HS-27A (cell line): ENCODE results near the gene P4HB.

ENCODE experiments used
- DNase-seq: peaks from one replicate; pipeline ENCODE4 v3.0.0-alpha.2; 2012; ENCODE audit warnings: low read depth, missing footprints

Gene P4HB

DNA sequence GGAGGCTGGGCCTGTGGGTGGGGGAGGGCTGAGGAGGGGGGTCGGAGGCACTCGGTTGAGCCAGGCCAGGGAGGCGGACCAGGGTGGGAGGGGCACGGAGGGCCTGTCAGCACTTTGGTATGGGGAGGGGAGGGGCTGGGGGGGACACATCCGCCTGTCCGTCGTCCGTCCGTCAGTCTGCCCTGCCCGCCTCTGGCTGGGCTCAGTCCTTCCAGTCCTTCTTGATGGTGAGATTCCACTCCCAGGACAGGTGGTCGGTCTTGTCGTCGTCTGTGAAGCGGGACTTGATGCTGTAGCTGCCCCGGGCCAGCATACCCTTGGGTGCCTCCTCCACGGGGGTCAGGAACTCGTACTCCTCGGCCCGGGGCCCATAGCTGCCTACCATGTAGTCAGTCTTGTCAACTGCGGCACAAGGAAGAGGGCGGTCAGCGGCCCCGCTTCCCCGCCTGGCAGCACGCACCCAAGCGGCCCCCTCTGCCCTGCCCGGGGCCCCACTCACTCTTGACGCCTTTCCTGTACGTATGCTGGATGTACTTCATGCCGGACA, 8.4 kb upstream of the P4HB start:
- DNase-seq = no peak

GRCh38 chr17:81867991-81868673, 7.8 kb upstream of the P4HB start:
- DNase-seq = no peak

DNA sequence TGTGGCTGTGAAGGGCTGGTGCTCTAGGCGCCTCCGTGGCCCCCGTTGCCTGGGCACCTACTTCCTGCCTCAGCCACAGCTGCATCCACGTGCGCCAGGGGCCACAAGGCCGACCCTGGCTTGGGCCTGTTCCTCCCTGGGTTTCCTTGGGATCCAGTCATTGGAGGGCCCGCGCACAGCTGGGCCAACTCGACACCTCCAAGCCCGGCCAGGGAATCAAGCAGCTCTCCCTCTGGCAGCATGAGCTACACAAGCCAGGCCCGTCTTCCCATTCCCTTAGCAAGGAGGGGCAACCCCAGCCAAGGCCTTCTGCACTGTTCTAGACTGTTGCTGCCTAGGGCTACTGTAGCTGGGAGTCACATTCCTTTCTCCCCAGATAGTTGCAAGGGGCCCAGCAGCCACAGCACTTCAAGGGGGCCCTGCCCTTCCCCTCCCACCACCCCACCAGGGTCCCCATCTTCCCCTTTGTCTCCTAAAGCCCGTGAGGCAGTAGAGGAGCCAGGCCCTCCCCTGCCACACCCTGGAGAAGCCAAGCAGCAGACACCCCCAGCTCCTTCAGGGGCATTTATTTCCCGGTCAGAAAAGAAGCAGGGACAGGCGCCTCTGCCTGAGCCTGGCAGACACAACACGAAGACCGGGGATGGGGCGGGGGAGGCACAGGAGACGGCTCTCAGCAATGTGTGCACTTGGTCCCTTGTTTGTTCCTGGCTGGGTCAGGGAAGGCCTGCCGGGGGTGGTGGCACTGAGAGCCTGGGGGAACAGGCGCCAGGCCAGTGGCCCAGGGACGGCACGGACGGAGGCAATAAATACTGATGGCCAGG, 7.0 kb upstream of the P4HB start:
- DNase-seq = no peak

DNA sequence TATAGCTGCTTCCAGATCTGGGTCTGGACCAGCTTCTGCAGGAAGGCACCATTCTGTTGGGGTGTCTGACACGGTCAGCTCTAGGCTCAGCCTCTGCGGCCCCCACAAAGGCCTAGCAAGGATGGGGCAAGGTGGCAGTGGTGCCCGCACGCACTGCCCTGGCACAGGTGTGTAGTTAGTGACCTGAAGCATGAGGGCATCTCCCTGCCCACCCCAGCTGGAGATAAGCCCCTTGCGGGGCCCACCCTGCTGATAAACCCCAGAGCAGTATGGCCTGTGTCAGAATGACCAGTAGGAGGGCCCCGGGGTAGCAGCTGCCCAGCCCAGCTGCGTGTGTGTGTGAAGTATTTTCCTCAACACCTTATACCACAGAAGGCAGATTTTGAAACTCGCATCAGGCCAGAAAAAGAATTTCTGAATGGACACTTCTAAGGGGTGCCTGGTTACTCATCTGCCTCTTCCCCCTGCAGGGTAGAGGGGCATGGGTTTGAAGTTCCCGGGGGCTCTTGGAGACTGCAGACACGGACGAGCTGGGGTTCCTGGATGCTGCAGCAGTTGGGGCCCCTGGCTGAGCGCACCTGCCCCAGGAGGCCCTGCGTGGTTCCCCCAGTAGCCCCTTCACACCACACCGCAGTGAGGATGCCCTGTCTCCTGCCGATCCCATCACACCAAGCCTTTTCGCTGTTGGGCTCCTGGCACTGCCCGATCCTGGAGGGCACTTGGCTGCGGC, 6.3 kb upstream of the P4HB start:
- DNase-seq = no peak

GRCh38 chr17:81865733-81866439, 5.6 kb upstream of the P4HB start:
- DNase-seq = no peak

DNA sequence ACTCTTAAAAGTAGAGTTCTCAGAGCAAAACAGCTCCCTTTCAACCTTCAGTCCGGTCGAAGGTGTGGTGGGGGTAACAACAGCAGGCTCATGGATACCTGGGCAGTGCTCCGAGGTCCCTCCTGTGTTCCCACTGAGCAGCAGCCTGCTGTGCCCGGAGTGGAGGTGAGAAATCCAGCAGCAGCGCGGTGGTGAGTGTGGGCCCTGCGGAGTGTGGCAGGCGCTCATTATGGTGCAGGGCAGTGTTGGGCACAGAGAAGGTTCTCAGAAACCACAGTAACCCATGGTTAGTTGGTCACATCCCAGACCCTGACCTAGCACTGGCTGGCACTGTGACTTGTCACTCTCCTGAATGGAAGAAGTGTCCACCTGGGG, 5.0 kb upstream of the P4HB start:
- DNase-seq = no peak

DNA sequence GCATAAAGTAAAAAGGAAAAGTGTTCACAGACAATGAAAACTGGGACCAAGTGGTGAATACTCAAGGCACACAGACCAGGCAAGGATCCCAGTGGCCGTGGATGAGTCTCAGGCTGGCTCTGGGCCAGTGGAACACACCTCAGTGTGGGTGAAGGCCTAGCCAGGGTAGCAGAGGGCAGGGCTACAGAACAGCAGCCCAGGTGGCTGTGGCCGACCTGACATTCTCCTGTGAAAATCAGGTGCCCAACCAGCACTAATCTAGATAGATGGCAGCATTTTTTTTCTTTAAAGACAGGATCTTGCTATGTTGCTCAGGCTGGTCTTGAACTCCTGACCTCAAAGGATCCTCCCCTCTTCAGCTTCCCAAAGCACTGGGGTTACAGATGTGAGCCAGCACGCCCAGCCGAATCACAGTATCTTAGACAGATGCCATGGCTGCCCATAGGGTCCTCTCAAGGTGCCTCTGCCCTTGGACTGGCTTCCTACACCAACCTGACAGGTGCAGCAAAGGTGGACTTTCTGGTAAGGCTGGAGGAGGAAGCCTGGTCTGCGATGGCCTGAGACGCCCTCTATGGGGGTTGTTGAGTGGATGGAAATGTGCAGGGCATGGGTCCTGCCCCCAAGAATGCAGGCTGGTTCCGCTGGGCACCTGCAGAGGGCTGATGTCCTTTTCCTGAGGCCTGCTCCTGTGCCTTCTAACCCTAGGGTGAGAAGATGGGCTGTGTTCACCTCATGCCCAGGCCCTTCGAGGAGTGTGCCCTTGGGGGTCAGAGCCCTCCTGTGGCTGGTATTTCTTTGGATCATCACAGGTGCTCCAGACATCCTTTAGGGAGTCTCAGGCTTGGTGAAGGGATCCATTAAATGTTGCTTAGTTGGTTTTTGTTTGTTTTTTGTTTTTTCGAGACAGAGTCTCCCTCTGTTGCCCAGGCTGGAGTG, 3.8 kb upstream of the P4HB start:
- no peak for DNase-seq

DNA sequence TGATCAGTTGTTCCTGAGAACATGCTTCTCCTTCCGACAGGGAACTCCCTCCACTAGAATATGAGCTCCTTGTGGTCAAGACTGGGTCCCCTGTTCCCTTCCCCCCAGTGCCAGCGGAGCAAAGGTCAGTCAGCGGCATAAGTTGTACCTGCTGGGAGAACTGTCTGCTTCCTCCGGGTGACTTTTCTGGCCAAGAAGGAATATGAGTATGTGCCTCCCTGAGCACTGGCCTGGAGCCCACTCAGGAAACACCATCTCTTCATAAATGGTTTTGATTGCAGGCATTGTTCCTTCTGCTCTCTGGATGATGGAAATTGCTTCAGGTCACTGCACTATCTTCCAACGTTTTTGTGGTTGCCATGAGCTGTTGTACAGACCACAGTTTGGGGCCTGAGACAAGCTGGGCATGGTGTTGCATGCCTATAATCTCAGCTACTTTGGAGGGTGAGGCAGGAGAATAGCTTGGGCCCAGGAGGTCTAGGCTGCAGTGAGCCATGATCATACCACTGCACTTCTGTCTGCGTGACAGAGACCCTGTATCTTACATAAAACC, 2.9 kb upstream of the P4HB start:
- DNase-seq = no peak

DNA sequence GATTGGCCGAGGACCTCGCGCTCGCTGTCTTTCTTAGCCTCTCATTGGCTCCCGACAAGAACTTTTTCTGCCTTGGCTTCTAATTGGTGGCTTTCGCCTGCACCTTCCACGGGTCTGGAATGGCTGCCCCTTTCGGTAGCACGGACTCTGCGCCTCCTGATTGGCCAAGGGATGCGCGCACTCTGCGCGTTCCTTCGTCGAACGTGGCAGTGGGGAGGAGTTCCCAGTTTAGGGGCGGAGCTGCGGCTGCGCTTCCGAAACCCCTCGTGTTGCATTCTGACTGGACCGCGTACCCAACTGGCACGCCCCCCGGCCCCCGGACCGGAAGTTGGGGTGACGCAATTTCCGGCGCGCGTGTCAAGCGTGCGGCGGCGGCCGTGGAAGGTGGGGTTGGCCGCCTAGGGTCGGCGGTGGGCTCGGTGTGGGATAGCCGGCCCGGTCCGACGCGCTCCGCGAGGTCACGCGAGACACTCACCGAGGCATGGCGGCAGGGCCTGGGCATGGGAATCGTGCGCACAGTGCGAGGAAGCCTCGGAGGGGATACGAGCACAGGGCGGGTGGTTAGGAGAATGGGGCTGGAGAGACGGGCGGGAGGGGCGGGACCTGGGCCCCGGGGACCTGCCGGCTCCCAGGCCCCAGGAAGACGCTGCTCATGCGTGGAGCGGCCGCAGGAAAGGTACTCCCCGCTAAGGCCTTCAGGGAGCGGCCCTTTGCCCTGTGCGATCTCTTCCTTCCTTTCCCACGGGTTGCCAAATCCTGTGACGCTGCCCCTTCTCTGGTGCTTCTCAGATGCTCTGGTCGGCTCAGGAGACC, 627 bp upstream of the P4HB start:
- peak; percentile 96 for DNase-seq

GRCh38 chr17:81858967-81859905, 1.1 kb downstream of the P4HB start:
- DNase-seq = no peak

DNA sequence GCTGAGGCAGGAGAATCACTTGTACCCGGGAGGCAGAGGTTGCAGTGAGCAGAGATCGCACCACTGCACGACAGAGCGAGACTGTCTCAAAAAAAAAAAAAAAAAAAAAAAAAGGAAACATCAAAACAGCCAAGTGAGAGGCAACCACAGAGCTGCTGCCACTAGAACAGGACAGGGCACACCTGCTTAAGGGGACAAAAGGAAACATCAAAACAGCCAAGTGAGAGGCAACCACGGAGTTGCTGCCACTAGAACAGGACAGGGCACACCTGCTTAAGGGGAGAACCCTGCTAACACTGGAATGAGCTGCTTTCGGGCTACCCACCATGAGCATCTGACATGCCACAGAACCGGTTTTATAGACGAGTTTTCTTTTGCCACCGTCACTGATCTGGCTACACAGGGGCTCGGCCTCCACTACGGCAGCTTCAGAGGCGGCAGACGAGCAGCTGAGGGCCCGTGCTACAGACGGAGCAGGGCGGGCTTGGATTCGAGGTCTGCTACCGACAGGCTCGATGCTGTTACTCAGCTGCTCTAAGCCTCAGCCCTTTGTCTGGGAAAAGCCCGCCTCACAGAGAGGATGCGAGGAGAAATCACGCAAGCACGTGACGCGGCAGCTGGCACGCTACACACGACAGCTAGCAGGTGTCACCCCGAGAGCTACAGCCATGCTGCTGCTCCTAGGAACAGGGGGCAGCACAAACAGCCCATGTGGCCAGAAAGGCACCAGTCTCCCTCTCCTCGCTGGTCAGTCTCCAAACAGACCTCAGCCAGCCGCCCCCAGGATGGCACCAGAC, 2.0 kb downstream of the P4HB start:
- no peak for DNase-seq

DNA sequence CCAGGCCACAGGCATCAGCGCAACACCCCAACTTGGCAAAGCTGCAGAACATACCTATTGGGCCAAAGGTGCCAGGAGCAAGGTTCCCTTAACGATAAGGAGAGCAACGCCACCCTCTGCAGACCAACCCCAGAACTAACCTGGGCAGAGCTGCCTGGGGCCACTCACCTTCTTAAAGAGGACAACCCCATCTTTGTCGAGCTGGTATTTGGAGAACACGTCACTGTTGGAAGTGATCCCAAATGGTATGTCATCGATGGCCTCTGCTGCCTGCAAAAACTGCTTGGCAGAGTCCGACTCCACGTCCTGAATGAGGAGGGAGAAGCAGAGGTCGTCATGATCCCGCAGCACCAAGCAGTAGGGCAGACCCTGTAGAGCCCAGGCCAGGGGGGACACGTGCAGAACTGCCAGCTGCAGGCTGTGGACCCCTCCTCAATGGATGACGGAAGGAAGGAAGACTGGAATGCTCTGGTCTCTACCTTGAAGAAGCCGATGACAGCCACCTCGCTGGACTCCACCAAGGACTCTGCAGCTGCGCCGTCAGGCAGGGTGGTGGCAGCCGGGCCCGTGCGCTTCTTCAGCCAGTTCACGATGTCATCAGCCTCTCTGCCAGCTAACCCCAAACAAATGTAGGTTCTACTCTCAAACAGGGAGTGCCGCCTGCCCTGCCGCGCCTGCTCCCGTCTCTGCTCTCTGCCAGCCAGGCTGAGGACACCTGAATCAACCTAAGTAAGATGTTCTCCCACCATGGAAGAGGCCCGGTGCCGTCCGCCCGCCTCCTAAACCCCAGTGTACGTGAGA, 5.2 kb downstream of the P4HB start:
- no peak for DNase-seq

DNA sequence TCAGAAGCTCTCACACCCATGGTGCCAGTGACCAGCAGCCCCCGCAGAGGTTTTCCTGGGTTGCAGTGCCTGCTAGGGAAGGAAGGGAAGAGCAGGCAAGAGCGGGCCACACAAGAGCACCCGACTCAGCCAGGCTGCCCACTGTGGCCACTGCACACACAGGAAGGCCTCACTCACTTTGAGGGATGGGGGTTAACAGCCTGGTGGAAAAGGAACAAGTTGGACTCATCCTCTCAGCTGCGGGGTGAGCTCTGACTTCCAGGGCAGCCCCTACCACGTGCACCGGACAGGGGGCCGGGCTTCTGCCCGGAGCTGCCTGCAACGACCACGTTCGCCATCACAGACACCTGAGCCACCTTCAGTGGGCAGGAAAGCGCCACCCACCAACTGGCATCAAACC, 8.1 kb downstream of the P4HB start:
- DNase-seq = no peak

DNA sequence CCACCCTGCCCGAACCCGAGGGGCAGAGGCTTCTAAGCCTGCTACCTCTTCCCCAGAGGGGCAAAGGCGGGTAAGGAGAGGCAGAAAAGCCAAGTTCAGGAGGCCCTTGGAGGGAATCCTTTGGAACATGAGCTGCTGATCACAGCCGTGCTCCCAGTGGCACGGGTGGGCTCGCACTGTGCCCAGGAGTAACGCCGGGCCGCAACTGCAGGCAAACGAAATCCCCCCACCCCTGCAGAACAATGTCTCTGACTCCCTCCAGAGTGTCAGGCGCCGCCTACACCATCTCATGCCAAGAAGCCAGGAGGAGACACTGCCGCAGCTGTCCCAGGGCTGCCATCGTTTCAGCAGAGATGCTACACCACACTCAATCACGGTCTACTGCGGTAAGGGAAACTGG, 8.9 kb downstream of the P4HB start:
- DNase-seq = no peak

DNA sequence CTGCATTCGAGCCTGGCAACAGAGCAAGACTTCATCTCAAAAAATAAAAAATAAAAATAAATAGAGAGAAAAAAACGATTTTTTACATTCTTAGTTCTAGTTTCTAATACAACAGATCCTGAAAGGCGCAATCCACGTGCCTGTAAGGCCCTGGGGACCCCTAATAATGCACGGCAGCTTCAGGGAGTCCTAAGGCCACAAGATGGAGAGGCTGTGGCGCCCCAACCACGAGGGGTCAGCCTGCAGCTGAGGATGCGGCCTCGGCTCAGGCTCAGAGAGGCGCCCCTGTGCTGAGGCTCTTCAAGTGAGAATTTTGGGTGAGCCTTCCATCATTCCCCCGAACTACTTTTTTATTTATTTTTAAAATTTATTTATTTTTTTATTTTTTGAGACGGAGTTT, 10.9 kb downstream of the P4HB start:
- DNase-seq = no peak

DNA sequence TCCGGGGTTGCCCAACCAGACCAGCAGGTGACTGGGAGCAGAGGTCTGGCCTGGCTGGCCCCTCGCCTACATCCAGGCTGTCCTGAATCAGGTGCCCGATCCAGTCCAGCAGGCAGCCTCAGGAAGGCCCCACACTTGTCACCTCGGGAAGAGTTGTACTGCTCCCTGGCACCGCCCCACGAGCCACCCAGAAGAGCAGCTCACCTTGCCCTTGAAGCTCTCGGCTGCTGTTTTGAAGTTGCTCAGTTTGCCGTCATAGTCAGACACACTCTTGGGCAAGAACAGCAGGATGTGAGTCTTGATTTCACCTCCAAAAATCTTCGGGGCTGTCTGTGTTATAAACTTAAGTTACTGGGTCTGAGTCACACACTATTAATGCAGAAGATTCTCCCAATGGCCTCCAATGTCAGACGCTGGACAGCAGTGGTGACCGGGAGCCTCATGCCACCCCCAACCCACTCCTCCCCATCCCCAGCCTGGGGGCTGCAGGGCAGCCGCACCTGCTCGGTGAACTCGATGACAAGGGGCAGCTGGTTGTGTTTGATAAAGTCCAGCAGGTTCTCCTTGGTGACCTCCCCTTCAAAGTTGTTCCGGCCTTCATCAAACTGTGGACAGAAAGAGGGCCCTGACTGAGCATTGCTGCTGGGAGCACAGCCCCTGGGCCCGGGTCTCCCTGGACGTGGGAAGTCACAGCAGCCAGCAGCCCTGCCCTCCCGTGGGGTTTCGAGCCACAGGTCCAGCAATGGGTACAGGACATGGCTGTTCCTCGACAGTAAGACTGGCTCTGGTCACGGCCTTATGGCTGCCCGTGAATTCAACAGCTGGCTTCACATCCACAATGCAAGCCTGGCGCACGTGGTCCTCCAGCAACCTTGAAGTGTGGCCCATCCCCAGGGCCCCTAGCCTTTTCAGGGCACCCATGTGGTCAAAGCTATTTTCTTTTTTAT, 13.3 kb downstream of the P4HB start:
- DNase-seq = no peak
